Mucosa of gallbladder (tissue), 1 donor: ENCODE measurements around the gene FRYL. TPM values are rescaled to one million over a fixed set of nuclear protein-coding genes. Genes with fewer than 3 reads are reported as not detected.

ENCODE experiments used
- DNase-seq: peaks from one replicate; pipeline ENCODE4 v3.0.0-alpha.2; 2020; ENCODE audit warnings: low spot score
- total RNA-seq: library from RNA; stranded (reverse); gene quantifications from one replicate; pipeline ENCODE4 v1.2.1, GENCODE V29; 2021
- donor health status: DM: no; HTN: no; CAD: no.

The FRYL gene
- total RNA-seq, 1 donor from 2014 or later = 54.1 TPM

DNA sequence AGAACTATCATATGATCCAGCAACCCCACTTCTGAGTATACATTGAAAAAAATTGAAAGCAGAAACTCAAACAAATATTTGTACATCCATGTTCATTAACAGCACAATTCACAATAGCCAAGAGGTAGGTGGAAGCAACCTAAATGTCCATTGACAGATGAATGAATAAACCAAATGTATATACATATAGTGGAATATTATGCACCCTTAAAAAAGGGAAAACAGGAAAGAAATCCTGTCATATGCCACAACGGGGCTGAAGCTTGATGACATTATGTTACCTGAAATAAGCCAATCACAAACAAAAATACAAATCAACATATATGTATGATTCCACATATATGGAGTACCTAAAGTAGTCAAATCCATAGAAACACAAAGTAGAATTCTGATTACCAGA is 222.1 kb downstream of the FRYL start:
- no peak for DNase-seq

DNA sequence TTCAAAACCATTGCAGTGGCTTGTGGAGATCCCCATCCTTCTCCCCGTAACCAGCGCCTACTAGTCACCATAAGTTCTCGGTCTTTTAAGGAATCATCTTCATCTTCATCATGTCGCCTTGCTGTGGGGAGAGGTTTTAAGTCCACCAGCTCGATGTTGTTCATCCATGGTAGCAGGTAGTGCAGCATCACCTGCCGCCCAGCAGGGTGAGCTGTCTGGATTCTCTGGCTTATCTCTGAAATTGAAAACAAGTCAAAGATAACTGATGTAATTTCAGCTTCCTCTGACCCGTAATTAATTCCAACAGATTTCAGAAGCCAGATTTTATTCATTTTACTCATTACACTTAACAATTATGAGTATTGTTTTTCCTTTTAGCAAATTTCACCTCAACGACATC is 222.6 kb downstream of the FRYL start:
- no peak for DNase-seq

DNA sequence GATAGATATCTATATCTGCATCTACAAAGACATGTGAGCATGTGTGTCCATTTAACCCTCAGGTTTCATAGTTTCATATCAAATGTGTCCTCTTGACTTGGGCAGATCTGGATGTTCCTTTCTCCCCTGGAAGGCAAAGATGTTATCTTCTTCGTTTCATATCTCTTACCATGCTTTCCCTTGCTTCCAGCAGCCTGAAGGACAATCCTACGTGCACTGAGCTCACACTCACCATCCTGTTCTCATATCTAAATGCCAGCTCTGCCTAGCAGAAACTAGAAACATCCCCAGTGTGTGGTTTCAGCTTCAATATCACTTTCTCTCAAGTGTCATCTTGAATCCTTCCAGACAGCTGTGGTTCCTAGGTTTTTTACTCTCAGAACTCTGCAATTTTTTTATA is 223.8 kb downstream of the FRYL start:
- DNase-seq = no peak

DNA sequence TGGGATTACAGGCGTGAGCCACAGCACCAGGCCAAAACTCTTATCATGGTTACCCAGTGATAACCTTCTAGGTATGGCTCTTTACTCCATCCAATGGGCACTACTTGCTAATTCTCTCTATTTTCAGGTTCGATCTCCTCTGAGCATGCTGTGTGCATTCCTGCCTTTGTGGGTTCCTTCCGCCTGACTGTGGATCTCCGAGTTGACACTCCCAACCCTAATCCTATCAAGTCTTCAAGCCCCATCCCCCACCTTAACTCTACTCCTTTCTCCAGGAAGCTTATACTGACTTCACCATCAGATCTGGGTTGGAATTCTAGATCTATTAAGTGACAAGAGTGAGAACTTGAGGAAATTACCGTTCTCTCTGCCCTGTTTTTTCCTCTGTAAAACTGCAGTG is 225.5 kb downstream of the FRYL start:
- DNase-seq = no peak

DNA sequence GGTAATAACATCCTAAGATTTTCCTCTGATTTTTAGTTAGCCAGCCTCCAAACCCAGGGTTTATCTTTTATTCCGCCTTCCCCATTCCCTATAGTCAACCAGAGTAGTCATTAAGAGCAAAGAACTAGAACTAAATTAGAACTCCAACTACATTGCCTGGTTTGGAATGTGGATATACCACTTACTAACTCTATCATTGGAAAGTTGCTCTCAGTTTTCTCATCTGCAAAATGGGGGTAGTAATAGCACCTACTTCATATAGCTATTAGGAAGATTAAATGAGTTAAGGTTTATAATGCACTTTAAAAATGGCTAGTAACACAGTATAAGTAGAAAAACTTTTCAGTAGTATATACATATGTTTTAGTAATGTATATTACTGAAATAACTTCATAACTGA is 226.4 kb downstream of the FRYL start:
- DNase-seq = no peak

DNA sequence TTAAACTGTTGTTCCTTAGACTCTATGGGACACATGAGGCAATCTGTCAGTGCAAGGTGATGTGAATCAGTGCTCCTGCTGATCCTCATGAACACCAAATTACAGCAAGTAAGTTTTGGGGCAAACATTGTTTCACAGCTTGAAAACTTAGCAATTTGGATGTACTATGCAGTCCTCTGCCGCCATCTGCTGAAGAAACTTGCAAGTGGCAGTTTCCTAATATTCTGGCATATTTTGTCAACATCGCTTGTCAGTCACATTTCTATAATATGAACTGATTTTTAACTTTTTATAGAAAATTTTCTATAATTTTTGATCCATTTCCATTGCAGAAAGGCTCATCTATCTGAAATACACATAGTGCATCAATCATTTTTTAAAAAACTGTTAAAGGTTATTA is 233.7 kb downstream of the FRYL start:
- DNase-seq = no peak

DNA sequence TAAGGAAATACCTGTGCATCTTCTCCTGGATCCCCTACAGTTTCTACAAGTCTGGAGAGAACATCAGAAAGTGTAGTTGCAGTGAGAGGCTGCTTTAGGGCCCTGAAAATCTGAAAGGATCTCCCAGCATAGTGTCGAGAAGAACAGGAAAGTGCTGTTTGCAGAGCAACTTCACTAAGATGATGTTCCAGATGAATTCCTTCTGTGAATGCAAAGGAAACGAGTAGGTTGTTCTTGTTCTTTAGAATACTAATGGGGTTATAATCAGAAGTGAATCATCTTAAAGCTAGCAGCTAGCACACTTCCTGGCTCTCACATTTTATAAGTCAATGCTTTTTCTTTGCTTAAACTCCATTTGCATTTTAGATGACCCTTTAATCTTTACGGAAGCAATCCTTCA is 236.3 kb downstream of the FRYL start:
- no peak for DNase-seq

DNA sequence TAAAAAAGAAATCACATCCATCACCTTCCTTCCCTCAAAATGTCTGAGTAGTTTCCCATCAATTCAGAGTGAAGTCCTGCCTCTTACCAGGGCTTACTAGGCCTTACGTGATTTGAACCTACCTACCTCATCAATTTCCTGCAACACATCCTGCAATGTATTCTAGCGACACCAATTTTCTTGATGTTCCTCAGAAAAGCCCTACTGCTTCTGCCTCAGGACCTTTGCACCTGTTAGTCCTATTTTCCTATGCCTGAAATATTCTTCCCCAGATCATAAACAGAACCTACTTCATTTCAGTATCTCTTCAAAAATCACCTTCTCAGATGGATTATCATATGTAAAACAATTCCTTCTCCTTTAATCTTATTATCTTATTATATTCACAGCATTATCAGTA is 237.2 kb downstream of the FRYL start:
- no peak for DNase-seq

DNA sequence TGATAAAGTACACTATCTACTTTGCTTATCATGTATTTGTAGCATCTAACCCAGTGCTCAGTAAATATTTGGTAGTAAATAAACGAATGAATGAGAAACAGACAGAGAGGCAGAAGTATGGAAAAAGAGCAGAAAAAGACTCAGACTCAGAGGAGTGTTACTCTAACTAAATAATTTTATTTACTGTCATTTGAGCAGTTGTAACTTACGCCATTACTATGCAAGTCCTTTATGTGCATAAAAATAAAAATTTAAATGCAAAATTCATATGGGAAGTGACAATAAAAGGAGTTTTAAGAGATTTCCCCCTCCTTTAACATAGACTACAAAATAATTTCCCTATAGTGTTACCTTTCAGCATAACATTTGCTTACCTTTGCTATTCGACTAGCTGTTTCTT is 240.5 kb downstream of the FRYL start:
- DNase-seq = no peak

DNA sequence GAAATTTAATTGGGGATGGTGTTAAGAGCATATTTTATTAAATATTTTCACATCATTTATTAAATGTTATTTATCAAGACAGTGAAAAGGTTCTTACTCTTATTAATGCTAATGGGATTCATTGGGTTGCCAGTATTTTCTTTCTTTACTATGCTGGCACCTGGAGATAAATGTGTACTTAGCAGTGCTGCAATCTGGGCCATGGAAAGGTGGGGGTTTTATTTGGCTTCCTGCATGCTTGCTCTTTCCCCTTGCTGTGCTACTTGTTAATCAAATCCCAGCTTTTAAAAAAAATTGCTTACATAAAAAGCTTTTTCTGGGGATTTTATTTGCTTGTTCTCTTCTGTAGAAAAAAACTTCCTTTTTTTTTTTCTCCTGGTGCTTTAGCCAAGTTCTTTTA is 241.7 kb downstream of the FRYL start:
- DNase-seq = no peak

DNA sequence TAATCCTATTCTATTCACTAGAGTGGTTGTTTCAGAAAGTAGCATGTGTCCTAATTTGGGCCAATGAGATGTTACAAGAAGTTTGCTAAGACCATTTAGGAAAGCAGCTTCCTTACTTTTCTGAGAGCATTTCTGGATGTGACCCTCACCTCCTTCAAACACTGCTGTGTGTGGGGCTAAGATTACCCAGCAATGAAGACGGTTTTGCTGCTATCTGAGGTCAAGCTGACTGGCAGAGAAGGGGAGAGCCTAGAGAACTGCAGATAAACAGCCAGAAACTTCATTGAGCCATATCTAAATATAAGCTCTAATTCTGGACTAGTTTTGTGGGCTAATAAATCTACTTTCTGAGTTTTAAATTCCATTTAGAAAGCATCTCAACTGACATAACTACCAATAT is 253.7 kb downstream of the FRYL start:
- DNase-seq = no peak

DNA sequence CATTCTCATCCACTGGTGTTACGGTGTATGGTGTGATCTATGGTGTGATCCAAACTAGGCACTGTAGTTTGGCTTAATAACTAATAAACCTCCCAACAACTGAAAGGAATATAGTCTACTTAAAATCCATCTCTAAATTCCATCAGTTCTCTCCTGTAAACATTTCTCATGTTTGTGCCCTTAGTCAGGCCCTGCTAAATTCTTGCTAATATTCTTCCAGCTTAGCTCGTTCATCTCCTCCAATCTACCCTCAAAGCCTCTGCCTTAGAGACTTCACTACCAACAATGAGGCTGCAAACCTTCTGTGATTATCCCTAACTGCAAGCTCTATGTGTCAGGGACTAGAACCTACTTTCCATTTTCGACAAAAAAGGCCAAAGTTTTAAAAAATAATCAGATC is 261.9 kb downstream of the FRYL start:
- DNase-seq = no peak

DNA sequence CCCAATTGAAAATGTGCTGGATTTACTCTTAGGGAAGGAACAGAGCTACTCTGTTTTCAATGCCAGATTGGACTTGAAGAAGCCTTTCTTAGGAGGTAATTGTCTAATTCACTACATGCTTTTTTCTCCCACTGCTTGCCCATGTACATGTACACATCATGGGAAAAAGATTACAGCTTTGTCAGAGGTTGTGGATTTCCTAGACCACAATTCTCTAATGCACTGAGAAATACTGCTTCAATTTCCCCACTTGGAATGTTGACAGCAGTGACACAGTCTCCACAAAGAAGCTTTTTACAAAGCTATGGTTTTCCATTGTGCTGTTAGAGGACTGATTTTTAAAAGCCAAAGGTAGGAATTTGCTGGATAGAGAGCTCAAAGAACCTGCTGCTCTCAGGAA is 270.5 kb downstream of the FRYL start:
- DNase-seq = no peak

DNA sequence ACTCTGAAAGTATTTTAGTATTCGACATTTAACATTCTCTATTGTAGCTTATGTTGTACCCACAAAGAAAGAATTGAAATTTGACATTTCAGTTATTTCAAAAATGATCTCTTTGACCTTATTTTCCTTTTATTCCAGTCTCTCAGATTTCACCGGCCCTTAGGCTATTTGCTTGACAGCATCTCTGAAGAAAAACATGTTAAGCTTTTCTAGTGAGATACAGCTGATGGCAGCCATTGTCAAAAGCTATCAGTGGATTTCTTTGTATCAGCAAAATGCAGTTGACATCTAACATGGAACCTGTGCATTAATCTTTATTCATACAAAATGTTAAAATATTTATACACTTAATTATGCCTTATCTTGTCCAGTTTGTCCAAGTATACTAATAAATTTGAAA is 273.4 kb downstream of the FRYL start:
- DNase-seq = no peak

DNA sequence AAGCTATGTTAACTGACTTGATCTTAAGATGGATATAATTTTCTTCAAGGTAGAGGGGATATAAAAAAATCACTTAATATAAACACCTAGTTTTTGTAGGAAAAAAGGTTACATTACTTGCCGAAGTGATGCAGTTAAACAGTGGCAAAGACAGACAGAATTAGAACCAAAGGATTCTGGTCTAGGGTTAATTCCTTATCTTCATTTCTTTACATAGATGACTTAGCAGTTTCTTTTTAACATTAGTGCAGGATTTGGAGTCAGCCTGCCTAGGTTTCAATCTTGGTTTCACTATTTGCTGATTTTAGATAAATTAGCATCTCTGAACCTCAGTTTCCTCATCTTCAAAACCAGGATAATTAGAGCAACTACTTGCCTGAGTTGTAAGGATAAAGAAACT is 275.7 kb downstream of the FRYL start:
- DNase-seq = no peak

DNA sequence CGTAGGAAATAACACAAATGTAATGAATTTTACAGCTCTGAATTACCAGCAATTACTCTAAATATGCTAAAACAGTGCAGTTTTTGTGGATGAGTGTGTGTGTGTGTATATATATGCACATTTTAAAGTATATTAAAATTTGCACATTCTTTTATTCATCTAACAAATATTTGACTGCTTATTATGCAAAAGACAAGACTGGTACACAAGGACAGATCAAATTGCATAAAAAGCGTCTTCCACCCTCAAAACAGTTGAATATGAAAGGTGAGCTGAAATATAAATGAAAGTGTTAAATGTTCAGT is 276.1 kb downstream of the FRYL start:
- DNase-seq = no peak

DNA sequence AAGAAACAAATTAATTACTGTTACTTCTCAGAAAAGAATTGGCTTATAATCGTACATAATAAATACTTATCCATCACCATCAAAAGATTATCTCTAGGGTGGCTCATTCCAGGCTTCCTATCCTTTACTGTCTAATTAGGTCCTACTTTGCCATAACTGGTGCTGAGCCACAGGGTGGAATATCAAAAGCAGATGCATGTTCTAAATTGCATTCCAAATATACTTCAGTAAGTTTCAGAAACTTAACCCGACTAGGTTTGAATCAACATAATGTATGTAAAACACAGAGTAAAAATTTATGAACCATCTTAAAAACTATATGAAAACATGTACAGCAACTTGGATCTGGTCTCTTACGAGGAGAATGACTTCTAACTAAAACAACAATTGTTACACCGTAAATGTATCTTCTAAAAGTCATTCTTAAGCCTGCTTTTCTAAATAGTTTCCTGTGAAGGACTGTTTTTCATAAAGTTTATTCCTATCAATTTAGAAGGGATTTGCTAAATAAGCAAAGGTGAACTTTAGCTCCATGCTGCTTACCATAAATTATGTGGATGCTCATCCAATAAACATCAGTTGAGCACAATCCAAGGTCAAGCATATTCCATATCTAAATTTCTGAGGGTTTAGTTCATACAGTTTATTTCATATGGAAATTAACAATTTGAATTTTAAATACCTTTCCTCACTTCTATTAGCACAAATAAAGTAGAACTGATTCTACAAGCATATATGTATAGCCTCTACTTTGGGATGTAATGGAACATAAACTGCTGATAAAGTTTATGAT is 276.6 kb downstream of the FRYL start:
- DNase-seq = no peak

DNA sequence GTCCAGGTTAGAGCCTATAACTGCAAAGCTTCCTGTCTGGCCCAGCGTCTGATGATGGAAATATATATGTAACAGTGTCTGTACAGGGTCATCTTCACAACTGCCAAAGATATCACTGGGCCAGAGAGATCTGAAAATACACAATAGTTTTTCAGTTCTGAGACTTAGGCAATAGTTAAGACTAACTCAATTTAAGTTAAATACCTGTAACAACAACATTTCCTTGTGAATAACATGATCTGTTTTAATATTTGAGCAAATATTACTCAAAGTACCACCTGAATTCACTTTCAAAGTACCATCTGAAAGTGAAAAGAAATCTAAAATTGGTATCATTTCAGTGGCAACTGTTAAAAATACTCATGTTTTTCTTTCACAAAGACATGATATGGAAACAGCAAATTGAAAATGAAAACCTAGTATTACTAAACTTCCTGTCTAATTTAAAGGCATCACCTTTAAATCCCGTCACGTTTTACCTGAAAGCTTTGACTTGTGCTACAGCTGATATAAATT is 280.5 kb downstream of the FRYL start:
- DNase-seq = no peak

DNA sequence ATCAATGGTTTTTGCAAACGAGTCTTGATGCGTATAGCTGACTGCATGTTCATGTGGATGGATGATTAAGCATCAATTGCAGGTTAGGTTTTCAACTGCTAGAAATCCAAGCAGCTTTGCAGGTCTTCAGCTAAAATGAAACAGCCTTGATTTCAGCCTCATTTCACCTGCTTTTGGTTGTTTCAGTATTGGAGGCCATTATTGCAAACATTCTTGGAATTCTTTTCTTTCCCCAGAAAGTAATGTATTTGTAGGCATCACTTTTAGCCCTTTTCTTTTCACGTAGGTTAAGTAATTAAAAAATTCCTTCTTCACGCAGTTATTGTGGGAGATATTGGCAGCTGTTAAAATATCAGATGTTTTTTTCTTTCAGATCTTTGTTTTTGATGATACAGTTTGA is 281.2 kb downstream of the FRYL start:
- no peak for DNase-seq

DNA sequence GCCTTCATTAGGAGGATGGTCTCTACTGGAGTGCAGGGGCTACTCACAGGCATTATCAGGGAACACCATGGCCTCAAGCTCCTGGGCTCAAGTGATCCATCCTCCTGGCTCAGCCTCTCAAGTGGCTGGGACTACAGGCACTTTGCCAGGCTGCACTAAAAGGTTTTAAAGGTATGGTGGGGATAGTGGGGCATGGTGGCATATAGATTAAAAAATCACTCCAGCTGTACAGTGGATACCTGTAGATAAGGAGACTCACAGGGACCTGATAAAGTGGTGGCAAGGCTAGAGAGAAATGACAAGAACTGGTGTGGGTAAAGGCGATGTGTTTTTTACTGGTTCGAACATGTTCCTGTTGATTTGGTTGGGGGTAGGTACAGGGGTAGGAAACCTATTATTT is 284.1 kb downstream of the FRYL start:
- DNase-seq = no peak

DNA sequence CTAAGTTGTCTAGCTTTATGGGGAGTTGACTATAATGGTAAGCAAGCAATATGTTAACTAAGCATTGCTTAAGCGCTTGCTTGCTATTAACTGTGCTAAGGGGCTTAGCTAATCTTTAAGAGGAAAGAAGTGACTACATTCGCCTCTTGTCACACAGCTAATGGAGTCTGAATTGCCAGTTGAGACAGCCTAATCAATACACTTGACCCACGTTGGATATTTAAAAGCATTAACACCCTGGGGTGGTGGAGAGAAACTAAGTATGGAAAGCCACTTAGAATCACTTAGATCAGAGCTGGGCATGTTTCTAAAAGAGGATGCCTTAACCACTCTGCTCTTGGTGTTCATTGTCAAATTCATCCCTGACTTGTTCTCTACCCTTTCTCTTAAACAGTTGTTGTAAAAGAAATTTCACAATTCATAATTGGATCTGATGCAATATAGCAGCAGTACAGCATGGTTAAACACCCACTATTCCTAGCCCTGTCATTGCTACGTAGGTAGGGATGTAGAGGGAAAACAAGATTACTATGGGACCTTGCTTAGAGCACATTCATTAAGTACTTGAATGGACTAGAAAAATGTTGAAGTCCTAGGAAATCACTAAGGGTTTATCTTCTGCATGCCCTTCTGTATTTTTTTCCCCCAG is 286.5 kb downstream of the FRYL start:
- DNase-seq = no peak

DNA sequence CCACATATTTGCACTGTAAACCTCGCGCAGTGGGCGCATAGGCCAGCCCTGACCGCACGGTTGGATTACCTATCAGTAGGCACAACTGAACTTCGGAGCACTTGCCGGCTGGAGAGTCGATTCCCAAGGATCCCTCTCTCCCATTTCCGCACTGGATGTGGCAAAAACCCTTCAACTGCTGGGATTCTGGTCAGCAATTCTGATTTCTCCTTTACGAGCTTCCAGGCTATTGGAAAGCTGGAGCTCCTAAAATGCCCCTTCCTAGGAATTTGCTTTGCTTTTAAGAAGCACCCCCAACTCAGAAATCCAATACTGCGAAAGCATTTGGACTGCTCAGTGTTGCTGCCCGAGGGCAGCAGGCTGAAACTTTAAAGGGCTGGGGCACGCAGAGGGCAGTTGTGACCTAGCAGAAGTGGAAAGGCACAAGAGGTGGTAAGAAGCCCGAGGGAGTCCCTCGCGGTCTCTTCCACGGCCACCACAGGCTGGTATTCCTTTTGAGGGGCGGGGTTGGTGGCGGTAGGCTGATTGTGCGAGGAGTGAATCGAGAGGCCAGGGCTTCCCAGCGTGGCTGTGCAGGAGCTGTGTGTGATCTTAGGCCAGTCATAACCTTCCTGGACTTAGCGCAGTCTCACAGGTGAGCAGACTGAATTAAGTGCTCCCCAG is 288.4 kb downstream of the FRYL start:
- DNase-seq = no peak
